Large intestine (tissue), 3 donors: ENCODE measurements around the gene C1orf159. TPM values are rescaled to one million over a fixed set of nuclear protein-coding genes. Genes with fewer than 3 reads are reported as not detected.
"Not testable (repeated sequence)": the region's sequence is repeated elsewhere in the genome, so short reads cannot be mapped to it uniquely, and the experiment has no call there.

Experiments used
- DNase-seq, 2 donors: peaks; one replicate each; pipeline versions ENCODE4 v3.0.0 to v3.0.0-alpha.2; 2013
- H3K27ac ChIP-seq: one replicate; pipeline ENCODE4 v1.5.1; 2013; ENCODE audit warnings: low read length
- H3K27me3 ChIP-seq: 2 replicates; pipeline ENCODE4 v1.6.1; 2013; ENCODE audit warnings: low read length; ENCODE audit not compliant: control insufficient read depth, insufficient read depth
- H3K36me3 ChIP-seq: 2 replicates; pipeline ENCODE4 v1.6.1; 2013; ENCODE audit warnings: low read length; ENCODE audit not compliant: control insufficient read depth, insufficient read depth
- H3K4me1 ChIP-seq: one replicate; pipeline ENCODE4 v1.6.1; 2013; ENCODE audit warnings: low read length; ENCODE audit not compliant: control insufficient read depth, insufficient read depth
- H3K4me3 ChIP-seq: one replicate; pipeline ENCODE4 v1.5.1; 2013; ENCODE audit warnings: low read length
- H3K9me3 ChIP-seq: one replicate; pipeline ENCODE4 v1.6.1; 2013; ENCODE audit warnings: mild to moderate bottlenecking, low read depth, low read length, moderate library complexity; ENCODE audit not compliant: control insufficient read depth
- WGBS: methylation state at CpG from one replicate; pipeline ENCODE4 v1.1.5; 2013; ENCODE audit warnings: low lambda C conversion rate; ENCODE audit not compliant: insufficient coverage; 5-methylcytosine and 5-hydroxymethylcytosine counted together
- polyA plus RNA-seq: library from polyadenylated mRNA; unstranded; fragments of 120-200 nt; gene quantifications from one replicate; pipeline ENCODE4 v1.2.1, GENCODE V29; 2013

The C1orf159 gene
- polyA plus RNA-seq, 1 donor = 9.4 TPM

- no peak overlapping the region for H3K27ac ChIP-seq
- H3K4me3 ChIP-seq = no peak overlapping the region
- H3K4me1 ChIP-seq = no peaks in the 10 kb centered on the region
- peaks cover 9% of the 10 kb centered on the region for H3K9me3 ChIP-seq
- no peaks in the 10 kb centered on the region for H3K36me3 ChIP-seq
- no peaks in the 10 kb centered on the region for H3K27me3 ChIP-seq
- no peak for DNase-seq
- no CpG with 5 or more reads among the region's 31 CpGs for WGBS
These were observed 9.2 kb downstream of the C1orf159 start for GRCh38 chr1:1106510-1107221.

GRCh38 chr1:1104152-1104551 lies 11.7 kb downstream of the C1orf159 start:
- not testable (repeated sequence) for H3K4me3 ChIP-seq, H3K4me1 ChIP-seq, H3K27ac ChIP-seq, H3K9me3 ChIP-seq, DNase-seq, H3K27me3 ChIP-seq, H3K36me3 ChIP-seq
- WGBS = no CpG with 5 or more reads among the region's 6 CpGs

- Histone ChIP-seq H3K4me3 (no peak overlapping the region), H3K36me3 (no peaks in the 10 kb centered on the region), H3K27ac (no peak overlapping the region), H3K27me3 (no peaks in the 10 kb centered on the region), H3K9me3 (peaks cover 4% of the 10 kb centered on the region), H3K4me1 (no peaks in the 10 kb centered on the region)
- DNase-seq = no peak
- WGBS = no CpG with 5 or more reads among the region's 7 CpGs
These were observed 14.4 kb downstream of the C1orf159 start for GRCh38 chr1:1101503-1101902.

GRCh38 chr1:1100296-1100695 lies 15.6 kb downstream of the C1orf159 start:
- Histone ChIP-seq H3K27ac (no peak overlapping the region), H3K4me3 (no peak overlapping the region), H3K9me3 (no peaks in the 10 kb centered on the region), H3K4me1 (no peaks in the 10 kb centered on the region), H3K36me3 (no peaks in the 10 kb centered on the region), H3K27me3 (no peaks in the 10 kb centered on the region)
- 100% methylated on average over 4 of the region's 11 CpGs for WGBS
- DNase-seq = no peak

- Histone ChIP-seq H3K27me3 (no peaks in the 10 kb centered on the region), H3K4me1 (no peaks in the 10 kb centered on the region), H3K36me3 (no peaks in the 10 kb centered on the region), H3K4me3 (no peak overlapping the region), H3K27ac (no peak overlapping the region), H3K9me3 (no peaks in the 10 kb centered on the region)
- WGBS = no CpG with 5 or more reads among the region's 4 CpGs
- DNase-seq = no peak
These were observed 16.2 kb downstream of the C1orf159 start for GRCh38 chr1:1099506-1100183.

- Histone ChIP-seq H3K27me3 (no peaks in the 10 kb centered on the region), H3K36me3 (no peaks in the 10 kb centered on the region), H3K27ac (no peak overlapping the region), H3K4me3 (no peak overlapping the region), H3K4me1 (no peaks in the 10 kb centered on the region), H3K9me3 (no peaks in the 10 kb centered on the region)
- WGBS = 88% methylated on average over 6 of the region's 18 CpGs
- no peak for DNase-seq
These were observed 17.0 kb downstream of the C1orf159 start for GRCh38 chr1:1098681-1099421.

GRCh38 chr1:1096136-1096535 lies 19.8 kb downstream of the C1orf159 start:
- H3K27me3 ChIP-seq, DNase-seq, H3K36me3 ChIP-seq, H3K4me3 ChIP-seq, H3K27ac ChIP-seq, H3K4me1 ChIP-seq, H3K9me3 ChIP-seq: not testable (repeated sequence)
- WGBS = no CpG with 5 or more reads among the region's 5 CpGs

GRCh38 chr1:1094981-1095380 lies 20.9 kb downstream of the C1orf159 start:
- 100% methylated on average over 2 of the region's 7 CpGs for WGBS
- peaks cover 2% of the 10 kb centered on the region for H3K36me3 ChIP-seq

GRCh38 chr1:1093610-1093943 lies 22.3 kb downstream of the C1orf159 start:
- 90% methylated on average over 4 of the region's 10 CpGs for WGBS
- Histone ChIP-seq H3K9me3 (peaks cover 7% of the 10 kb centered on the region), H3K36me3 (peaks cover 2% of the 10 kb centered on the region), H3K4me1 (no peaks in the 10 kb centered on the region), H3K27ac (no peak overlapping the region), H3K27me3 (no peaks in the 10 kb centered on the region), H3K4me3 (no peak overlapping the region)
- no peak for DNase-seq

More at GRCh38 chr1:1094981-1095380, 20.9 kb downstream of the C1orf159 start:
- H3K27me3 ChIP-seq = no peaks in the 10 kb centered on the region
- no peak for DNase-seq
- H3K9me3 ChIP-seq = peaks cover 7% of the 10 kb centered on the region
- H3K4me3 ChIP-seq = no peak overlapping the region
- no peaks in the 10 kb centered on the region for H3K4me1 ChIP-seq
- no peak overlapping the region for H3K27ac ChIP-seq

- peaks cover 7% of the 10 kb centered on the region for H3K9me3 ChIP-seq
- no peak overlapping the region for H3K27ac ChIP-seq
- no peaks in the 10 kb centered on the region for H3K4me1 ChIP-seq
- no peaks in the 10 kb centered on the region for H3K27me3 ChIP-seq
- WGBS = 80% methylated on average over 2 of the region's 14 CpGs
- no peak overlapping the region for H3K4me3 ChIP-seq
- no peak for DNase-seq
- peaks cover 2% of the 10 kb centered on the region for H3K36me3 ChIP-seq
These were observed 22.8 kb downstream of the C1orf159 start for GRCh38 chr1:1092894-1093609.
